Measurements from ENCODE around the gene TEAD1.

DNA sequence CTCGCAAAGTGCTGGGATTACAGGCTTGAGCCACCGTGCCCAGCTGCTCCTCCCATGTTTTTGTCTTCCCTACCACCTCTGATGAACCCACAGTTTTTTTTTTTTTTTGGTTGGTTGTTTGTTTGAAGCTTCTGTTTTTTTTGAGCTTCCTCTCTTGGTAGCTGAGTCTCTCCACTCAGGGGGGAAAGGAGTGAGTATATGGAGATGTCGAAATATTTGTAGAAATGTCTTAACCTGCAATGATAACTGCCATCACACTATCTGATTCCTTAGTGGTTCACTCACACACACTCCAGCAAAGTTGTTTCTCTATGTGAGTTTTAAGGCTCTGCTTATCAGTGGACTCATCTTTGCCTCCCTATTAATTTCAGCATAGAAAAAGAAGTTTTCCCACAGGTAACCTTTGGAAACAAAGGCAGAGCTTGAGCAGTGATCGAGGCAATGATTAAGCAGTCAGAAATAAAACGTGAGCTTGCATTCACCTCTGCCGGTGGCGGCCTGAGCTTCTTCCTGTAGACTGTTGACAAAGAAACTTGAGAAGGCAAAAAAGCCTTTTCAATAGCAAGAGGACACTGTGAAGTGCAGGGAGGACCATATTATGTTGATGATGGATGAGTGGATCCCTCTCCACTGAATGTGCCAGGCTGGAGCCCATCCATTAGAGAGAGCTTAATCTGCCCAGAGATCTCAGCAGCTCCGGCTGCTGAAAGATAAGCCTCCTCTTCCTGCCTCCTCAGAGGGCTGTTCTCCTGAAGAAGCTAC lies 305.9 kb downstream of the TEAD1 start:
- TF ChIP-seq, protein P1, sequence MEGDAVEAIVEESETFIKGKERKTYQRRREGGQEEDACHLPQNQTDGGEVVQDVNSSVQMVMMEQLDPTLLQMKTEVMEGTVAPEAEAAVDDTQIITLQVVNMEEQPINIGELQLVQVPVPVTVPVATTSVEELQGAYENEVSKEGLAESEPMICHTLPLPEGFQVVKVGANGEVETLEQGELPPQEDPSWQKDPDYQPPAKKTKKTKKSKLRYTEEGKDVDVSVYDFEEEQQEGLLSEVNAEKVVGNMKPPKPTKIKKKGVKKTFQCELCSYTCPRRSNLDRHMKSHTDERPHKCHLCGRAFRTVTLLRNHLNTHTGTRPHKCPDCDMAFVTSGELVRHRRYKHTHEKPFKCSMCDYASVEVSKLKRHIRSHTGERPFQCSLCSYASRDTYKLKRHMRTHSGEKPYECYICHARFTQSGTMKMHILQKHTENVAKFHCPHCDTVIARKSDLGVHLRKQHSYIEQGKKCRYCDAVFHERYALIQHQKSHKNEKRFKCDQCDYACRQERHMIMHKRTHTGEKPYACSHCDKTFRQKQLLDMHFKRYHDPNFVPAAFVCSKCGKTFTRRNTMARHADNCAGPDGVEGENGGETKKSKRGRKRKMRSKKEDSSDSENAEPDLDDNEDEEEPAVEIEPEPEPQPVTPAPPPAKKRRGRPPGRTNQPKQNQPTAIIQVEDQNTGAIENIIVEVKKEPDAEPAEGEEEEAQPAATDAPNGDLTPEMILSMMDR (IDR thresholded peaks at IDR 0.05 in 4 of 5, conservative IDR thresholded peaks at IDR 0.05 in 1 of 5): no peak
- no peak for TF ChIP-seq POLR2A (IDR thresholded peaks at IDR 0.05)

Measured in gastrocnemius medialis (tissue), 4 donors.